Measurements from ENCODE around the gene NLRC3. TPM values are rescaled to one million over a fixed set of nuclear protein-coding genes. Genes with fewer than 3 reads are reported as not detected.

The NLRC3 gene
- total and polyA plus RNA-seq, 2 donors (not counting 1 experiment from before 2014, with no cell fraction given), result 28.8 to 35.7 TPM

DNA sequence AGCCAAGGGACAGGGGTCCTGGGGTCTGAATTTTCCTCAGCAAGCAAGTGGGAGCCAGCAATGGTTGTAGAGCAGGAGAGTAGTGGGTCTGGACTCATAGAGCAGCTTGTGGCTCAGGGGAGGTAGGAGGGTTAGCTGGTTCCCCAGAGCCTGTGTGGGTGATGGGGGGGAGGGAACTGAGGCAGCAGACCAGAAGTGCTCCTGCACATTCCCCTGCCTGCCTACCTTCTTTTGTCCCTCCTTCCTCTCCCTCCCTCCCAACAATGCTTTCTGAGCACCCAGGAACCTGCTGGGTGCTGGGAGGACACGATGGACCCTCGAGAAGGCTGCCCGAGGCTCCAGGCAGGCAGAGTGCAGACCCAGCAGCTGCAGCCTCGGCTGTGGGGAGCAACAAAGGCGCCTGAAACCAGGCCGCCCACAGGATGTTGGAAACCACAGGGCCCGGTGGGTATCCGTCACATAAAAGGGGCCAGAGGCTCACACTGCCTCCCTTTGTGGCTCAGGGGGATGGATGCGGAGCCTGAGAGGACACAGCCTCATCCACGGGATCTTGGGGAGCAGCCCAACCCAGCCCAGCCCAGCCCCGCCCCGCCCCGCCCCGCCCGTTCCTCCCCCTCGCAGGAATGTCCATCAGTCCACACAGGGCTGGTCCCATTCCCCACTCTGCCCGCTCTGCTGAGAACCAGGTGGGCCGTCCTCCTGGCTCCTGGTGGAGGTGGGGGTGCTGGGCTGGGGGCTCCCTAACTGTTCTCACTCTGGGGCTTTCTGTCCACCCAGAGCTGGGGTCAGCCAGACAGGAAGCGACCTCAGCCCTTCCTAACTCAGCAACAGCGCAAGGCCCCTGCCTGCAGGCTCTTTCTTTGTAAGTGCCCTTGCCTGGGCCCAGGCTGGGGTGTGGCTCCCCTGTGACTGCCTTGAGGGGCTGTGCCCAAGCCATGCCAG, 1.7 kb upstream of the NLRC3 start:
- Histone ChIP-seq H3K36me3 (replicated peaks in 1 of 2; ENCODE audit: control extremely low read depth in 1 of 2, control insufficient read depth in 1 of 2, extremely low read depth in 1 of 2, insufficient read depth in 2 of 2, low read length in 1 of 2) (peaks cover 0 to 8% of the 10 kb centered on the region in 2 experiments), H2AFZ (ENCODE audit: insufficient read depth, low read depth, low read length, poor library complexity, severe bottlenecking) (peak overlapping the region; percentile 92), H3K79me2 (ENCODE audit: control insufficient read depth, insufficient read depth, low read length) (peaks cover 36% of the 10 kb centered on the region), H3K9ac (ENCODE audit: low read length) (peak overlapping the region; percentile 59), H3K4me1 (ENCODE audit: control insufficient read depth in 2 of 2, insufficient read depth in 2 of 2, low read length in 2 of 2) (peaks cover 45 to 54% of the 10 kb centered on the region in 2 donors), H3K4me2 (replicated peaks; ENCODE audit: low read depth, low read length, poor library complexity, severe bottlenecking) (peak overlapping the region; percentile 97), H3K4me3 (ENCODE audit: control extremely low read depth in 1 of 5, extremely low read depth in 1 of 5, insufficient read depth in 1 of 5, low read depth in 2 of 5, low read length in 4 of 5) (peak overlapping the region in 4 of 5 experiments; percentile 11 to 93 (median 24)), H3K9me3 (ENCODE audit: control extremely low read depth in 1 of 3, control insufficient read depth in 2 of 3, insufficient read depth in 1 of 3, low read length in 2 of 3) (no peaks in the 10 kb centered on the region), H3K27ac (ENCODE audit: low read length in 2 of 2) (peak overlapping the region; percentile 56 to 89), H4K20me1 (ENCODE audit: control insufficient read depth, insufficient read depth, low read length, poor library complexity, severe bottlenecking) (peaks cover 20% of the 10 kb centered on the region), H3K27me3 (replicated peaks in 1 of 4; ENCODE audit: control extremely low read depth in 1 of 4, control insufficient read depth in 3 of 4, insufficient read depth in 4 of 4, low read length in 3 of 4) (no peaks in the 10 kb centered on the region)
- ATAC-seq (ENCODE audit: low read depth), result peak; percentile 62
- TF ChIP-seq, protein P1, sequence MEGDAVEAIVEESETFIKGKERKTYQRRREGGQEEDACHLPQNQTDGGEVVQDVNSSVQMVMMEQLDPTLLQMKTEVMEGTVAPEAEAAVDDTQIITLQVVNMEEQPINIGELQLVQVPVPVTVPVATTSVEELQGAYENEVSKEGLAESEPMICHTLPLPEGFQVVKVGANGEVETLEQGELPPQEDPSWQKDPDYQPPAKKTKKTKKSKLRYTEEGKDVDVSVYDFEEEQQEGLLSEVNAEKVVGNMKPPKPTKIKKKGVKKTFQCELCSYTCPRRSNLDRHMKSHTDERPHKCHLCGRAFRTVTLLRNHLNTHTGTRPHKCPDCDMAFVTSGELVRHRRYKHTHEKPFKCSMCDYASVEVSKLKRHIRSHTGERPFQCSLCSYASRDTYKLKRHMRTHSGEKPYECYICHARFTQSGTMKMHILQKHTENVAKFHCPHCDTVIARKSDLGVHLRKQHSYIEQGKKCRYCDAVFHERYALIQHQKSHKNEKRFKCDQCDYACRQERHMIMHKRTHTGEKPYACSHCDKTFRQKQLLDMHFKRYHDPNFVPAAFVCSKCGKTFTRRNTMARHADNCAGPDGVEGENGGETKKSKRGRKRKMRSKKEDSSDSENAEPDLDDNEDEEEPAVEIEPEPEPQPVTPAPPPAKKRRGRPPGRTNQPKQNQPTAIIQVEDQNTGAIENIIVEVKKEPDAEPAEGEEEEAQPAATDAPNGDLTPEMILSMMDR (IDR thresholded peaks at IDR 0.05), result no peak
- no peak for TF ChIP-seq EZH2 (IDR thresholded peaks at IDR 0.05; ENCODE audit: borderline replicate concordance, insufficient read depth, low read depth, low read length, poor library complexity, severe bottlenecking)
- Mint-ChIP-seq H3K27me3 (no peaks in the 10 kb centered on the region), H3K27ac (peak overlapping the region; percentile 97), H3K4me1 (peaks cover 56% of the 10 kb centered on the region), H3K4me3 (peak overlapping the region; percentile 91), H3K9me3 (ENCODE audit: insufficient read depth) (no peaks in the 10 kb centered on the region)
- 10% methylated on average over 11 of the region's 20 CpGs for WGBS (ENCODE audit: insufficient coverage)
- ChIA-PET CTCF (no interaction called here), POLR2A (interaction anchor here (0.6 kb wide), 1 partner anchor 57 kb away, joined by 7 read pairs; no protein-coding TSS in a partner anchor)
- intact Hi-C loops (cut with micrococcal nuclease), result no loop called here
- DNase-seq, result peak; percentile 54

DNA sequence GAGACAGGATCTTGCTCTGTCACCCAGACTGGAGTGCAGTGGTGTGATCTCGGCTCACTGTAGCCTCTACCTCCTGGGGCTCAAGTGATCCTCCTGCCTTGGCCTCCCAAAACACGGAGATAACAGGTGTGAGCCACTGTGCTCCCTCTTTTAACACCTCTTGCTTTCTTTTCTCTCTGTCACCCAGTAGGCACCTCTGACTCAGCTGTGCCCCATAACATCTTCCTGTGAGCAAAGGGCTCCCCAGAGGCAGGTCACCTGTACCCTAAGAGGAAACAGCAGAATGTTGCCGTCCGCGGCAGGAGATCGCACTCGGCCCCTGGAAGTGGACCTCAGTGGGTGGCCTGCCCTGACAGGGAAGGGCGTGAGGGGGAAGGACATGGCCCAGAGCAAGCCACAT, 918 bp upstream of the NLRC3 start:
- DNase-seq (peak; percentile 43), ATAC-seq (ENCODE audit: low read depth) (peak; percentile 22)
- Histone ChIP-seq H3K9ac (ENCODE audit: low read length) (peak overlapping the region; percentile 59), H4K20me1 (ENCODE audit: control insufficient read depth, insufficient read depth, low read length, poor library complexity, severe bottlenecking) (peaks cover 25% of the 10 kb centered on the region), H3K4me3 (ENCODE audit: control extremely low read depth in 1 of 5, extremely low read depth in 1 of 5, insufficient read depth in 1 of 5, low read depth in 2 of 5, low read length in 4 of 5) (peak overlapping the region in 3 of 5 experiments; percentile 18 to 93 (median 20)), H3K27me3 (replicated peaks in 1 of 4; ENCODE audit: control extremely low read depth in 1 of 4, control insufficient read depth in 3 of 4, insufficient read depth in 4 of 4, low read length in 3 of 4) (no peaks in the 10 kb centered on the region), H3K27ac (ENCODE audit: low read length in 2 of 2) (peak overlapping the region; percentile 56 to 89), H3K79me2 (ENCODE audit: control insufficient read depth, insufficient read depth, low read length) (peaks cover 43% of the 10 kb centered on the region), H2AFZ (ENCODE audit: insufficient read depth, low read depth, low read length, poor library complexity, severe bottlenecking) (peak overlapping the region; percentile 92), H3K4me1 (ENCODE audit: control insufficient read depth in 2 of 2, insufficient read depth in 2 of 2, low read length in 2 of 2) (peaks cover 45 to 57% of the 10 kb centered on the region in 2 donors), H3K36me3 (replicated peaks in 1 of 2; ENCODE audit: control extremely low read depth in 1 of 2, control insufficient read depth in 1 of 2, extremely low read depth in 1 of 2, insufficient read depth in 2 of 2, low read length in 1 of 2) (peaks cover 0 to 13% of the 10 kb centered on the region in 2 experiments), H3K9me3 (ENCODE audit: control extremely low read depth in 1 of 3, control insufficient read depth in 2 of 3, insufficient read depth in 1 of 3, low read length in 2 of 3) (no peaks in the 10 kb centered on the region), H3K4me2 (replicated peaks; ENCODE audit: low read depth, low read length, poor library complexity, severe bottlenecking) (peak overlapping the region; percentile 97)
- Mint-ChIP-seq H3K27me3 (no peaks in the 10 kb centered on the region), H3K4me3 (peak overlapping the region; percentile 91), H3K4me1 (peaks cover 58% of the 10 kb centered on the region), H3K27ac (peak overlapping the region; percentile 97), H3K9me3 (ENCODE audit: insufficient read depth) (no peaks in the 10 kb centered on the region)
- TF ChIP-seq, protein P1 (IDR thresholded peaks at IDR 0.05), result no peak
- ChIA-PET POLR2A (interaction anchor here (0.6 kb wide), 1 partner anchor 57 kb away, joined by 7 read pairs; no protein-coding TSS in a partner anchor), CTCF (no interaction called here)
- whole genome bisulfite sequencing (ENCODE audit: insufficient coverage), result 18% methylated on average over 6 of the region's 8 CpGs
- intact Hi-C loops (cut with micrococcal nuclease), result no loop called here
